HEK293 (cell line): ENCODE data around the gene PIK3R5.

ENCODE experiments used
- CTCF ChIA-PET: fragments of 350-600 bp; formaldehyde crosslinking; extraction: SDS; loops from one replicate; lab custom pipeline; 2021; ENCODE audit warnings: antibody characterized with exemption; lab: Yijun Ruan, JAX
- POLR2A ChIA-PET: fragments of 300-600 bp; formaldehyde crosslinking; extraction: SDS; loops from one replicate; lab custom pipeline; 2020; ENCODE audit warnings: antibody characterized with exemption, inconsistent platforms; lab: Yijun Ruan, JAX
- H3K27ac ChIP-seq: fragments of 200-500 bp; sonication (Bioruptor generic); 2 replicates; pipeline ENCODE4 v1.5.1; 2014; ENCODE audit warnings: low read depth, low read length, control low read depth, inconsistent platforms; ENCODE audit errors: extremely low read depth
- H3K36me3 ChIP-seq, 2 experiments: fragments of 200-500 bp in 1 of 2; sonication (Bioruptor generic) in 1 of 2; 1 replicate in 1 of 2; 2 replicates in 1 of 2; pipeline ENCODE4 v1.5.1; 2014 to 2017; ENCODE audit warnings: inconsistent platforms in 2 of 2, low read length in 2 of 2; ENCODE audit not compliant: control insufficient read depth in 2 of 2, insufficient read depth in 1 of 2
- H3K4me1 ChIP-seq: fragments of 200-500 bp; sonication (Bioruptor generic); 2 replicates; pipeline ENCODE4 v1.5.1; 2014; ENCODE audit warnings: mild to moderate bottlenecking, low read length, inconsistent platforms; ENCODE audit not compliant: control insufficient read depth, insufficient read depth
- H3K4me3 ChIP-seq: 2 replicates; pipeline ENCODE4 v1.5.1; 2011; ENCODE audit warnings: low read depth, mild to moderate bottlenecking, control low read depth, low read length, moderate library complexity
- H3K9me3 ChIP-seq: fragments of 200-500 bp; sonication (Bioruptor generic); 2 replicates; pipeline ENCODE4 v1.5.1; 2014; ENCODE audit warnings: low read depth, low read length, inconsistent platforms; ENCODE audit not compliant: control insufficient read depth, insufficient read depth
- EGR2 ChIP-seq: fragments of 450-650 bp; formaldehyde crosslinking; IDR thresholded peaks from 2 replicates; pipeline ENCODE4 v1.5.1; 2016; ENCODE audit warnings: low read depth, missing biosample characterization, missing genetic modification characterization
- KLF9 ChIP-seq: fragments of 450-650 bp; formaldehyde crosslinking; IDR thresholded peaks from 2 replicates; pipeline ENCODE4 v1.5.1; 2016; ENCODE audit warnings: missing biosample characterization, missing genetic modification characterization, low read depth
- OSR2 ChIP-seq: fragments of 450-650 bp; formaldehyde crosslinking; IDR thresholded peaks from 2 replicates; pipeline ENCODE4 v1.5.1; 2016; ENCODE audit warnings: missing biosample characterization, missing genetic modification characterization
- TRIM28 ChIP-seq: IDR thresholded peaks from 2 replicates; pipeline ENCODE4 v1.6.1; 2011; ENCODE audit warnings: low read length, control low read depth, borderline replicate concordance
- WT1 ChIP-seq: fragments of 450-650 bp; formaldehyde crosslinking; IDR thresholded peaks from 2 replicates; pipeline ENCODE4 v1.5.1; 2016; ENCODE audit warnings: missing biosample characterization, missing genetic modification characterization
- ZBTB1 ChIP-seq: fragments of 450-650 bp; formaldehyde crosslinking; IDR thresholded peaks from 2 replicates; pipeline ENCODE4 v1.5.1; 2016; ENCODE audit warnings: missing biosample characterization, missing genetic modification characterization
- ZBTB20 ChIP-seq: fragments of 450-650 bp; formaldehyde crosslinking; IDR thresholded peaks from 2 replicates; pipeline ENCODE4 v1.5.1; 2016; ENCODE audit warnings: missing biosample characterization, missing genetic modification characterization
- ZBTB7A ChIP-seq: fragments of 450-650 bp; formaldehyde crosslinking; IDR thresholded peaks from 2 replicates; pipeline ENCODE4 v1.5.1; 2016; ENCODE audit warnings: low read depth, missing biosample characterization, missing genetic modification characterization
- ZFHX2 ChIP-seq: fragments of 450-650 bp; formaldehyde crosslinking; conservative IDR thresholded peaks from 2 replicates; pipeline ENCODE4 v1.5.1; 2016; ENCODE audit warnings: missing biosample characterization, missing genetic modification characterization
- ZFP37 ChIP-seq: fragments of 450-650 bp; formaldehyde crosslinking; IDR thresholded peaks from 2 replicates; pipeline ENCODE4 v1.5.1; 2016; ENCODE audit warnings: missing biosample characterization, missing genetic modification characterization
- ZNF366 ChIP-seq: fragments of 450-650 bp; formaldehyde crosslinking; conservative IDR thresholded peaks from 2 replicates; pipeline ENCODE4 v1.5.1; 2016; ENCODE audit warnings: missing biosample characterization, missing genetic modification characterization
- ZNF391 ChIP-seq: fragments of 450-650 bp; formaldehyde crosslinking; IDR thresholded peaks from 2 replicates; pipeline ENCODE4 v1.5.1; 2016; ENCODE audit warnings: low read depth, missing biosample characterization, missing genetic modification characterization, borderline replicate concordance
- ZNF658 ChIP-seq: fragments of 450-650 bp; formaldehyde crosslinking; IDR thresholded peaks from 2 replicates; pipeline ENCODE4; 2016; ENCODE audit warnings: missing biosample characterization, missing genetic modification characterization
- ZNF837 ChIP-seq: fragments of 450-650 bp; formaldehyde crosslinking; IDR thresholded peaks from 2 replicates; pipeline ENCODE4 v1.5.1; 2016; ENCODE audit warnings: missing biosample characterization, missing genetic modification characterization
- ZSCAN16 ChIP-seq: fragments of 450-650 bp; formaldehyde crosslinking; IDR thresholded peaks from 2 replicates; pipeline ENCODE4 v1.5.1; 2016; ENCODE audit warnings: missing biosample characterization, missing genetic modification characterization
- TF ChIP-seq, protein P1 (sequence below): fragments of 450-650 bp; formaldehyde crosslinking; conservative IDR thresholded peaks from 2 replicates; pipeline ENCODE4 v1.5.1; 2016; ENCODE audit warnings: low read depth, missing biosample characterization, missing genetic modification characterization
- TF ChIP-seq, protein P2 (sequence below): fragments of 450-650 bp; formaldehyde crosslinking; IDR thresholded peaks from 2 replicates; pipeline ENCODE4 v1.5.1; 2016; ENCODE audit warnings: missing biosample characterization, missing genetic modification characterization
- TF ChIP-seq, protein P3 (sequence below): fragments of 450-650 bp; formaldehyde crosslinking; IDR thresholded peaks from 2 replicates; pipeline ENCODE4 v1.5.1; 2016; ENCODE audit warnings: missing biosample characterization, missing genetic modification characterization

PIK3R5 gene

DNA sequence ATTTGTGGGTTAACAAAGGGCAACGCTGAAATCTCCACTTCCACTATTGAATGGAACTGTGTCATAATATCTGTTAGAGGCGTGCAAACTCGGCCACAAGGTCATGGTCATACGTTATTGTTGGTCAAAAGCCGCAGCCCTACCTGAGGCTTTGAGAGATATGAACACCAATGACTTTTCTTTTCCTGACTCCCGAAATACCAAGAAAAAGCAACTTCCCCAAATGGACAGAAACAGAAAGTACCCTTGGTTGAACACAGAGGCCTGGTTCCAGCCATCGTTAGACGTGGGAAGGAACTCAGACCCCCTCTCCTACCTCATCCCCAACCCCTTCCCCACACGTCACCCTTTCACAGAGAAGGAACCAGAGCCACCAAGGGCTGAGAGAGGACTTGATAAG lies 1.4 kb upstream of the PIK3R5 start:
- no peaks in the 10 kb centered on the region; the same call in 1 of the 2 replicates for H3K4me1 ChIP-seq
- H3K27ac ChIP-seq = no peak overlapping the region
- CTCF ChIA-PET = no interaction called here
- H3K9me3 ChIP-seq = no peaks in the 10 kb centered on the region
- TF ChIP-seq, protein P1, sequence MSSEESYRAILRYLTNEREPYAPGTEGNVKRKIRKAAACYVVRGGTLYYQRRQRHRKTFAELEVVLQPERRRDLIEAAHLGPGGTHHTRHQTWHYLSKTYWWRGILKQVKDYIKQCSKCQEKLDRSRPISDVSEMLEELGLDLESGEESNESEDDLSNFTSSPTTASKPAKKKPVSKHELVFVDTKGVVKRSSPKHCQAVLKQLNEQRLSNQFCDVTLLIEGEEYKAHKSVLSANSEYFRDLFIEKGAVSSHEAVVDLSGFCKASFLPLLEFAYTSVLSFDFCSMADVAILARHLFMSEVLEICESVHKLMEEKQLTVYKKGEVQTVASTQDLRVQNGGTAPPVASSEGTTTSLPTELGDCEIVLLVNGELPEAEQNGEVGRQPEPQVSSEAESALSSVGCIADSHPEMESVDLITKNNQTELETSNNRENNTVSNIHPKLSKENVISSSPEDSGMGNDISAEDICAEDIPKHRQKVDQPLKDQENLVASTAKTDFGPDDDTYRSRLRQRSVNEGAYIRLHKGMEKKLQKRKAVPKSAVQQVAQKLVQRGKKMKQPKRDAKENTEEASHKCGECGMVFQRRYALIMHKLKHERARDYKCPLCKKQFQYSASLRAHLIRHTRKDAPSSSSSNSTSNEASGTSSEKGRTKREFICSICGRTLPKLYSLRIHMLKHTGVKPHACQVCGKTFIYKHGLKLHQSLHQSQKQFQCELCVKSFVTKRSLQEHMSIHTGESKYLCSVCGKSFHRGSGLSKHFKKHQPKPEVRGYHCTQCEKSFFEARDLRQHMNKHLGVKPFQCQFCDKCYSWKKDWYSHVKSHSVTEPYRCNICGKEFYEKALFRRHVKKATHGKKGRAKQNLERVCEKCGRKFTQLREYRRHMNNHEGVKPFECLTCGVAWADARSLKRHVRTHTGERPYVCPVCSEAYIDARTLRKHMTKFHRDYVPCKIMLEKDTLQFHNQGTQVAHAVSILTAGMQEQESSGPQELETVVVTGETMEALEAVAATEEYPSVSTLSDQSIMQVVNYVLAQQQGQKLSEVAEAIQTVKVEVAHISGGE (tag by site-specific recombination) = no peak
- TF ChIP-seq TRIM28 (no peak), OSR2 (no peak)
- H3K36me3 ChIP-seq = no peaks in the 10 kb centered on the region
- POLR2A ChIA-PET = no interaction called here
- no peak overlapping the region for H3K4me3 ChIP-seq

DNA sequence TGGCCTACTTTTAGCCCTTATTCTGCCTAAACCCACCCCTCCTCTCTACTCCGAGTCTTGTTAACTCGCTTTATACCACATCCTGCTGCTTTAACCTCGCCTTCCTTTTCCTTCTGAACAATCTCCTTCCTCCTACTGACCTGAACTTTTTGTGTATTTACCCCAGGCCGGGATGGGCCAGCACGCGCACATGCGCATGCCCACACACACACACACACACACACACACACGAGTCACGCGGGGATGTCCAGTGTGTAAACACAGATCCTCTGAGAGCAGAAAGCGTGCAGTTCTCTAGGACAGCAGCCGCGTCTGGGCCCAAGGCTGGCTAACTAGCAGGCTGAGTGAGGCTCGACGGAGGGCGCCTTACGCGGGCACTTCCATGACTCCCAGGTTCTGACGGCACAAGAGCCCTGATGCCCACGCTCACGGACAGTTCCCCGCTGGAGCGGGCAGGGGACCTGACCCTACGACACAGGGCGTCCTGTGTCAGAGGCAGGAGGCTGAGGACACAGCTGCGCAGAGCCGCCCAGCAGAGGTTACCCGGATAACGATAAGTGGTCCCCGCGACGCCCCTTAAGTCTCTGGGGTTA lies 610 bp downstream of the PIK3R5 start:
- POLR2A ChIA-PET = no interaction called here
- no peaks in the 10 kb centered on the region; the same call in 1 of the 2 replicates for H3K4me1 ChIP-seq
- H3K27ac ChIP-seq = no peak overlapping the region
- TF ChIP-seq ZBTB7A (tag by site-specific recombination) (no peak), ZFHX2 (tag by site-specific recombination) (peak; percentile 21; the same call in 1 of the 2 replicates)
- H3K4me3 ChIP-seq = no peak overlapping the region
- CTCF ChIA-PET = interaction anchor here (1.7 kb wide), 1 partner anchor 70 kb away, joined by 3 read pairs; no protein-coding TSS in a partner anchor
- H3K36me3 ChIP-seq = no peaks in the 10 kb centered on the region
- H3K9me3 ChIP-seq = no peaks in the 10 kb centered on the region

- Histone ChIP-seq H3K36me3 (no peaks in the 10 kb centered on the region), H3K27ac (no peak overlapping the region), H3K4me1 (no peaks in the 10 kb centered on the region; the same call in 1 of the 2 replicates), H3K9me3 (no peaks in the 10 kb centered on the region), H3K4me3 (no peak overlapping the region)
- POLR2A ChIA-PET = no interaction called here
- CTCF ChIA-PET = interaction anchor here (0.6 to 1.7 kb wide), 4 partner anchors 42 to 199 kb away, joined by 3 read pairs; no protein-coding TSS in a partner anchor
- TF ChIP-seq, protein P2, sequence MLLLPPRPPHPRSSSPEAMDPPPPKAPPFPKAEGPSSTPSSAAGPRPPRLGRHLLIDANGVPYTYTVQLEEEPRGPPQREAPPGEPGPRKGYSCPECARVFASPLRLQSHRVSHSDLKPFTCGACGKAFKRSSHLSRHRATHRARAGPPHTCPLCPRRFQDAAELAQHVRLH (tag by site-specific recombination) = no peak
- TF ChIP-seq ZBTB1 (tag by site-specific recombination) (no peak), OSR2 (peak; percentile 32; the same call in 1 of the 2 replicates), ZNF391 (tag by site-specific recombination) (no peak), ZNF658 (tag by site-specific recombination) (no peak), WT1 (no peak; the same call in 1 of the 2 replicates)
- TF ChIP-seq, protein P3, sequence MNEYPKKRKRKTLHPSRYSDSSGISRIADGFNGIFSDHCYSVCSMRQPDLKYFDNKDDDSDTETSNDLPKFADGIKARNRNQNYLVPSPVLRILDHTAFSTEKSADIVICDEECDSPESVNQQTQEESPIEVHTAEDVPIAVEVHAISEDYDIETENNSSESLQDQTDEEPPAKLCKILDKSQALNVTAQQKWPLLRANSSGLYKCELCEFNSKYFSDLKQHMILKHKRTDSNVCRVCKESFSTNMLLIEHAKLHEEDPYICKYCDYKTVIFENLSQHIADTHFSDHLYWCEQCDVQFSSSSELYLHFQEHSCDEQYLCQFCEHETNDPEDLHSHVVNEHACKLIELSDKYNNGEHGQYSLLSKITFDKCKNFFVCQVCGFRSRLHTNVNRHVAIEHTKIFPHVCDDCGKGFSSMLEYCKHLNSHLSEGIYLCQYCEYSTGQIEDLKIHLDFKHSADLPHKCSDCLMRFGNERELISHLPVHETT (tag by site-specific recombination) = no peak
- TF ChIP-seq, all 188 proteins: peak for 1
These were observed 1.8 kb downstream of the PIK3R5 start for GRCh38 chr17:8963647-8964258.

GRCh38 chr17:8963014-8963413 lies 2.5 kb downstream of the PIK3R5 start:
- Histone ChIP-seq H3K9me3 (no peaks in the 10 kb centered on the region), H3K27ac (no peak overlapping the region), H3K4me3 (no peak overlapping the region), H3K4me1 (no peaks in the 10 kb centered on the region; the same call in 1 of the 2 replicates), H3K36me3 (no peaks in the 10 kb centered on the region)
- ChIA-PET CTCF (interaction anchor here (0.6 to 1.7 kb wide), 2 partner anchors 68 to 74 kb away, joined by 3 to 4 read pairs; no protein-coding TSS in a partner anchor), POLR2A (no interaction called here)
- TF ChIP-seq KLF9 (tag by site-specific recombination) (no peak), ZSCAN16 (tag by site-specific recombination) (no peak), EGR2 (tag by site-specific recombination) (no peak), ZNF837 (tag by site-specific recombination) (no peak), ZFP37 (tag by site-specific recombination) (no peak), ZBTB20 (tag by site-specific recombination) (no peak), ZNF366 (tag by site-specific recombination) (no peak)
